SU-DHL-6 (cell line): ENCODE data around the gene HECTD2.
"Not testable (repeated sequence)": the region's sequence is repeated elsewhere in the genome, so short reads cannot be mapped to it uniquely, and the experiment has no call there.

Experiments used
- H2AFZ ChIP-seq: fragments of 200-600 bp; sonication (generic); 2 replicates; pipeline ENCODE4 v1.6.1; 2014; ENCODE audit warnings: low read depth, mild to moderate bottlenecking, moderate library complexity, mixed read lengths, antibody characterized with exemption, low read length; ENCODE audit not compliant: severe bottlenecking
- H3F3A ChIP-seq: fragments of 200-600 bp; shearing (Covaris generic); 2 replicates; pipeline ENCODE4 v1.6.0; 2016; ENCODE audit warnings: antibody characterized with exemption, mild to moderate bottlenecking; ENCODE audit not compliant: insufficient read depth
- H3K27ac ChIP-seq: fragments of 200-600 bp; sonication (generic); 2 replicates; pipeline ENCODE4 v1.5.1; 2016; ENCODE audit warnings: low read depth, mild to moderate bottlenecking, low read length, moderate library complexity, mixed read lengths
- H3K27me3 ChIP-seq: fragments of 200-600 bp; sonication (generic), shearing (Covaris generic); 2 replicates; pipeline ENCODE4 v1.6.0; 2014; ENCODE audit warnings: mild to moderate bottlenecking, low read length
- H3K36me3 ChIP-seq: fragments of 200-600 bp; sonication (generic); 2 replicates; pipeline ENCODE4 v1.6.1; 2014; ENCODE audit warnings: mild to moderate bottlenecking, low read length, mixed read lengths
- H3K4me2 ChIP-seq: fragments of 300-600, 200-600 bp; shearing (Covaris generic), sonication (generic); 2 replicates; pipeline ENCODE4 v1.6.0; 2014; ENCODE audit warnings: low read length, low read depth, mild to moderate bottlenecking; ENCODE audit not compliant: poor library complexity, severe bottlenecking
- H3K4me3 ChIP-seq: fragments of 200-600 bp; sonication (generic); 2 replicates; pipeline ENCODE4 v1.5.1; 2014; ENCODE audit warnings: antibody characterized with exemption, low read length, mild to moderate bottlenecking, mixed read lengths; ENCODE audit not compliant: insufficient read depth, poor library complexity, severe bottlenecking
- H3K79me2 ChIP-seq: fragments of 200-600 bp; sonication (generic); 2 replicates; pipeline ENCODE4 v1.6.1; 2014; ENCODE audit warnings: mild to moderate bottlenecking, low read length, moderate library complexity; ENCODE audit not compliant: insufficient read depth
- H3K9ac ChIP-seq: fragments of 200-600 bp; sonication (generic); 2 replicates; pipeline ENCODE4 v1.7.0; 2014; ENCODE audit warnings: mild to moderate bottlenecking, low read length
- H3K9me2 ChIP-seq: fragments of 200-600 bp; sonication (generic); replicated peaks from 2 replicates; pipeline ENCODE4 v1.6.1; 2014; ENCODE audit warnings: low read length; ENCODE audit not compliant: insufficient read depth
- H3K9me3 ChIP-seq: fragments of 200-600 bp; sonication (generic); 2 replicates; pipeline ENCODE4 v1.6.1; 2014; ENCODE audit warnings: low read length, mixed read lengths; ENCODE audit not compliant: insufficient read depth
- H4K20me1 ChIP-seq: fragments of 200-600 bp; sonication (generic); 2 replicates; pipeline ENCODE4 v1.6.1; 2014; ENCODE audit warnings: low read depth, mild to moderate bottlenecking, antibody characterized with exemption, low read length, moderate library complexity, mixed read lengths
- CTCF ChIP-seq: fragments of 200-600 bp; sonication (generic); IDR thresholded peaks from one replicate; pipeline ENCODE4 v1.5.1; 2017; ENCODE audit warnings: antibody characterized with exemption, mild to moderate bottlenecking, low read length, moderate library complexity; ENCODE audit not compliant: insufficient read depth, poor library complexity, severe bottlenecking
- EZH2phosphoT487 ChIP-seq: fragments of 200-600 bp; sonication (generic), shearing (Covaris generic); conservative IDR thresholded peaks from 2 replicates; pipeline ENCODE4 v1.6.1; 2018; ENCODE audit warnings: mild to moderate bottlenecking, antibody characterized with exemption, low read length, moderate library complexity, mixed read lengths

The HECTD2 gene

GRCh38 chr10:91444211-91445182 lies 34.4 kb downstream of the HECTD2 start:
- H3K79me2 ChIP-seq = no peaks in the 10 kb centered on the region
- no peak for TF ChIP-seq EZH2phosphoT487
- TF ChIP-seq CTCF = no peak
- H3K36me3 ChIP-seq = no peaks in the 10 kb centered on the region
- no peaks in the 10 kb centered on the region for H3K9me2 ChIP-seq
- no peak overlapping the region for H3K27ac ChIP-seq
- no peak overlapping the region for H3K4me3 ChIP-seq
- no peak overlapping the region for H3K9ac ChIP-seq
- no peak overlapping the region for H2AFZ ChIP-seq
- no peaks in the 10 kb centered on the region for H3F3A ChIP-seq
- H4K20me1 ChIP-seq = no peaks in the 10 kb centered on the region
- H3K27me3 ChIP-seq = no peaks in the 10 kb centered on the region
- no peaks in the 10 kb centered on the region for H3K9me3 ChIP-seq
- no peak overlapping the region for H3K4me2 ChIP-seq

- no peaks in the 10 kb centered on the region for H3K36me3 ChIP-seq
- H3K27ac ChIP-seq = no peak overlapping the region
- no peak overlapping the region for H3K4me2 ChIP-seq
- H3K79me2 ChIP-seq = no peaks in the 10 kb centered on the region
- H3K4me3 ChIP-seq = no peak overlapping the region
- no peaks in the 10 kb centered on the region for H3F3A ChIP-seq
- TF ChIP-seq CTCF = no peak
- no peak for TF ChIP-seq EZH2phosphoT487
- H3K9me2 ChIP-seq = no peaks in the 10 kb centered on the region
- H4K20me1 ChIP-seq = no peaks in the 10 kb centered on the region
- H2AFZ ChIP-seq = no peak overlapping the region
- no peaks in the 10 kb centered on the region for H3K27me3 ChIP-seq
- H3K9ac ChIP-seq = no peak overlapping the region
- H3K9me3 ChIP-seq = no peaks in the 10 kb centered on the region
These were observed 41.9 kb downstream of the HECTD2 start for GRCh38 chr10:91452063-91452462.

- no peaks in the 10 kb centered on the region for H3K79me2 ChIP-seq
- no peak overlapping the region for H3K27ac ChIP-seq
- H3K36me3 ChIP-seq = no peaks in the 10 kb centered on the region
- H4K20me1 ChIP-seq = no peaks in the 10 kb centered on the region
- H2AFZ ChIP-seq = no peak overlapping the region
- H3K4me2 ChIP-seq = no peak overlapping the region
- TF ChIP-seq EZH2phosphoT487 (no peak), CTCF (no peak)
- H3K27me3 ChIP-seq = no peaks in the 10 kb centered on the region
- H3K4me3 ChIP-seq = no peak overlapping the region
- no peaks in the 10 kb centered on the region for H3K9me3 ChIP-seq
- H3K9me2 ChIP-seq = no peaks in the 10 kb centered on the region
- H3K9ac ChIP-seq = no peak overlapping the region
- no peaks in the 10 kb centered on the region for H3F3A ChIP-seq
These were observed 43.4 kb downstream of the HECTD2 start for GRCh38 chr10:91453535-91453934.

- H3K9me2 ChIP-seq, H3F3A ChIP-seq, H3K27ac ChIP-seq, H3K9me3 ChIP-seq, H3K9ac ChIP-seq, H3K4me2 ChIP-seq, H3K79me2 ChIP-seq, H3K4me3 ChIP-seq, H4K20me1 ChIP-seq, H3K27me3 ChIP-seq, H2AFZ ChIP-seq, H3K36me3 ChIP-seq: not testable (repeated sequence)
These were observed 45.0 kb downstream of the HECTD2 start for GRCh38 chr10:91455135-91455534.
